GM12891 (cell line): ENCODE results near the gene TMEM158.
A peak's percentile ranks its signal among the peaks of the same experiment; 100 is the strongest.

ENCODE experiments used
- POLR2A ChIP-seq: IDR thresholded peaks from 2 replicates; pipeline ENCODE4 v1.6.1; 2011; ENCODE audit warnings: low read depth, low read length, control low read depth
- POLR2AphosphoS5 ChIP-seq: IDR thresholded peaks from 2 replicates; pipeline ENCODE4 v1.6.1; 2011; ENCODE audit warnings: low read depth, low read length, control low read depth
- SPI1 ChIP-seq: IDR thresholded peaks from 2 replicates; pipeline ENCODE4 v1.6.1; 2011; ENCODE audit warnings: low read depth, low read length, control low read depth
- TAF1 ChIP-seq: IDR thresholded peaks from 2 replicates; pipeline ENCODE4 v1.6.1; 2011; ENCODE audit warnings: low read depth, low read length, control low read depth

DNA sequence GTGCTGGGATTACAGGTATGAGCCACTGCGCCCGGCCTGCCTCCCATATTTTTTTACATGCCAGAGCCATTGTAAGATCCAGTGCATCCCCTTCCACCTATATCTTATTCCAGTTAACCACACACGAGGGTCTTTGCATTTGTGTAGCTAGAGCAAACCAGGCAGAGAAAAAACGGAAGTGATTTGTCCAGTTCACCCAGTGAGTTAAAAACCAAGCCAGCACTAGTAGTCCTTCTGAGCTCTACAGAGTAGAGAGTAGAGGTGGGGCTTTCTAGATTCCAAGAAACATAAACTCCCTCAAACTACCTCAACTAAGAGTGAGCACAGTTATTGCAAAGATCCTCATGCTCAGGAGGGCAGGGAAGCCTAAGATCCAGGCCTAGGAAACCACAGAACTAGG lies 34.7 kb downstream of the TMEM158 start:
- TF ChIP-seq POLR2A (no peak), POLR2AphosphoS5 (no peak), SPI1 (peak; percentile 46), TAF1 (no peak)
